Duodenal mucosa (tissue), 2 donors: ENCODE measurements around the gene FAM13A.

Source experiments
- H3K27ac ChIP-seq: one replicate; pipeline ENCODE4 v1.7.0; 2013; ENCODE audit warnings: low read depth, low read length
- H3K27me3 ChIP-seq, 2 donors: one replicate each; pipeline ENCODE4 v1.7.0; 2013; ENCODE audit warnings: low read length in 2 of 2, control low read depth in 1 of 2; ENCODE audit not compliant: insufficient read depth in 2 of 2, control insufficient read depth in 1 of 2
- H3K36me3 ChIP-seq, 2 donors: one replicate each; pipeline ENCODE4 v1.7.0; 2013; ENCODE audit warnings: low read length in 2 of 2, control low read depth in 1 of 2; ENCODE audit not compliant: insufficient read depth in 2 of 2, control insufficient read depth in 1 of 2
- H3K4me1 ChIP-seq, 2 donors: one replicate each; pipeline ENCODE4 v1.7.0; 2013; ENCODE audit warnings: low read length in 2 of 2, control low read depth in 1 of 2; ENCODE audit not compliant: insufficient read depth in 2 of 2, control insufficient read depth in 1 of 2
- H3K4me3 ChIP-seq, 2 donors: one replicate each; pipeline ENCODE4 v1.7.0; 2013; ENCODE audit warnings: low read length in 2 of 2, low read depth in 1 of 2
- H3K9ac ChIP-seq, 2 donors: one replicate each; pipeline ENCODE4 v1.7.0; 2013; ENCODE audit warnings: low read length in 2 of 2, low read depth in 1 of 2
- H3K9me3 ChIP-seq, 2 donors: one replicate each; pipeline ENCODE4 v1.7.0; 2013; ENCODE audit warnings: low read length in 2 of 2, control low read depth in 1 of 2; ENCODE audit not compliant: control insufficient read depth in 1 of 2

The FAM13A gene

DNA sequence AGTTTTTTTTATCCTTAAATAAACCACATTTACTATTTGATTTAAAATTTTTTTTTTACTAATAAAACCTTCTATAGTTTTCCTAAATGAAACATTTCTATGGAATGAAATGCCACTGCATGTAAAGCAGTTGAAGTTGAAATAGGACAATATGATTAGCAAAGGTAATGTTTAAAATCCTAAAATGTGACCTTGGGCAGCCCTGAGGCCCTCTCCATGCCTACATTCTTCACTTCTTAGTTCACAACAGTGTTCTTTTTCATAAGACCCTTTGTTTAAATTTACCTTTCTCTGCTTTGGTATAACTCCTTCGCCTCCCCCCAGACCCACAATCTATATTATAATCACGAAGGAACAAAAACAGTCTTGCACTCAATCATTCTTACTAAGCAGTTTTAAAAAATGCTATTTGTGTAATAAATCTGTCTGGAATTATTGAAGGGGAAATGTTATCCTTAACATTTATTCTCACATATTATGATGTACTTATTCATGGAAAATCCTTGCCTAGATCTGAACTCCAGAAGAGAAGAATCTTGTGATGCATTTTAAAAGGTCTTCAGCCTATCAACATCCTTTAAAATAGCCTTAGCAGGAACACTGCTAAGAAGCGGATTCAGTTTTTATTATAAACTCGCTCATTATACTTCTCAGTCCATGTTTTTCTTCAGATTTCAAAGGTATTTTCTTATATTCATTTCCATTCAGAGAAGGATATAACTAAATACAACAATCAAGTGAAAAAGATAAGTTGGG is 234.8 kb downstream of the FAM13A start:
- peaks cover 26 to 27% of the 10 kb centered on the region in 2 donors for H3K4me1 ChIP-seq

DNA sequence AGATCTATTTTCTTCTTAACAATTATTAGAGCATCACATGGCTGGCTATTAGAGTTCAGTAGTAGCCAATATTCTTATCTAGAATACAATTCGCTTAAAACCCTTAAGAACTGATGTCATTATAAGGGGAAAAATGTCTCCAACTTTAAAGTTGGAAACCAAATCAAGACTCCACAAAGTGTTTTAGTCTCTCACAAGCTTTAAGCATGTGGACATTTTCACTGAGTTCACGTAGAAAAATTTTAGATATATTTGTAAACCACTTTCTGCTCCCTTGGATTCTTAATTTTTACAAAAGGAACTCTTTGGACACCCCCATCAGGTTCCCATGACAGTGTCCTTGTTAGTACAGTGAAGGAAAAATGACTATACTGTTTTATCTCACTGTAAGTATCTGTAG is 235.5 kb downstream of the FAM13A start:
- H3K4me3 ChIP-seq: peak overlapping the region; percentile 62 to 89
- no peaks in the 10 kb centered on the region for H3K9me3 ChIP-seq
- peaks cover 27 to 29% of the 10 kb centered on the region in 2 donors for H3K4me1 ChIP-seq
- H3K36me3 ChIP-seq: no peaks in the 10 kb centered on the region
- H3K27ac ChIP-seq: no peak overlapping the region
- H3K27me3 ChIP-seq: no peaks in the 10 kb centered on the region
- H3K9ac ChIP-seq: peak overlapping the region; percentile 23 to 84

More for the DNA sequence above, 234.8 kb downstream of the FAM13A start:
- no peaks in the 10 kb centered on the region for H3K36me3 ChIP-seq
- peak overlapping the region; percentile 48 to 84 for H3K9ac ChIP-seq
- no peaks in the 10 kb centered on the region for H3K27me3 ChIP-seq
- peak overlapping the region; percentile 54 for H3K27ac ChIP-seq
- peak overlapping the region; percentile 87 to 89 for H3K4me3 ChIP-seq
- no peaks in the 10 kb centered on the region for H3K9me3 ChIP-seq

DNA sequence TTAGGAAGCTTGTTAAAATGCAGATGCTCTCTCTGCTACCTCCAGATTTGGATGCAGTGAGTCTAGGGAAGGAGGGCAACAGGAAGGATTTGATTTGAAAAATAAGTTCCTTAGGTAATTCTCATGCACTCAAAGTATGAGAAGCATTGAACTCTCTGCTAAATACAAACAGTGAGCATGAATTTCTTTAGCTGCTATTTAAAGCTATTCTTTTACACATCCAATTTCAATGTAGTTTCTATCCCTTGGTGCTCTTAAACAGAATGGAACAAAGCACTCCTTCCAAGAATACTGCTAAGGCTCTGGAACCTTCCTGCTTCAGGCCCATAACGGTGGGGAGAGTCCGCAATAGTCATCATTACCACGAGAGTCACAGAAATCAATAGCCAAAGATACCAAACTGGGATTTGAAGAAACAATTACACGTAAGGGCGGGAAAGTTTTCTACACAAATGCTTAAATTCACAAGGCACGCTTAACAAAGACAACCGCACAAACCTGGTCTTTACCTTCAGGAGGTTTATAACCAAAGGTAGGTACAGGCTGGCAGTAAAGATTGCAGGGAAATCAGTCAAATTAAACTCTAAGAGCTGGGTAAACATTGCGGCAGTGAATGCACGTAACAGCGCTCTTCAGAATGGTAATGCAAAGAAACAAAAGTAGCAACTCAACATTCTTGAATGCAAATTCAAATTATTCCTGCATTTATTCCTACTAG is 236.1 kb downstream of the FAM13A start:
- H3K9ac ChIP-seq: peak overlapping the region; percentile 23 to 84
- H3K27ac ChIP-seq: peak overlapping the region; percentile 28
- H3K27me3 ChIP-seq: no peaks in the 10 kb centered on the region
- peak overlapping the region; percentile 62 to 89 for H3K4me3 ChIP-seq
- H3K36me3 ChIP-seq: no peaks in the 10 kb centered on the region
- peaks cover 27 to 32% of the 10 kb centered on the region in 2 donors for H3K4me1 ChIP-seq
- H3K9me3 ChIP-seq: no peaks in the 10 kb centered on the region

DNA sequence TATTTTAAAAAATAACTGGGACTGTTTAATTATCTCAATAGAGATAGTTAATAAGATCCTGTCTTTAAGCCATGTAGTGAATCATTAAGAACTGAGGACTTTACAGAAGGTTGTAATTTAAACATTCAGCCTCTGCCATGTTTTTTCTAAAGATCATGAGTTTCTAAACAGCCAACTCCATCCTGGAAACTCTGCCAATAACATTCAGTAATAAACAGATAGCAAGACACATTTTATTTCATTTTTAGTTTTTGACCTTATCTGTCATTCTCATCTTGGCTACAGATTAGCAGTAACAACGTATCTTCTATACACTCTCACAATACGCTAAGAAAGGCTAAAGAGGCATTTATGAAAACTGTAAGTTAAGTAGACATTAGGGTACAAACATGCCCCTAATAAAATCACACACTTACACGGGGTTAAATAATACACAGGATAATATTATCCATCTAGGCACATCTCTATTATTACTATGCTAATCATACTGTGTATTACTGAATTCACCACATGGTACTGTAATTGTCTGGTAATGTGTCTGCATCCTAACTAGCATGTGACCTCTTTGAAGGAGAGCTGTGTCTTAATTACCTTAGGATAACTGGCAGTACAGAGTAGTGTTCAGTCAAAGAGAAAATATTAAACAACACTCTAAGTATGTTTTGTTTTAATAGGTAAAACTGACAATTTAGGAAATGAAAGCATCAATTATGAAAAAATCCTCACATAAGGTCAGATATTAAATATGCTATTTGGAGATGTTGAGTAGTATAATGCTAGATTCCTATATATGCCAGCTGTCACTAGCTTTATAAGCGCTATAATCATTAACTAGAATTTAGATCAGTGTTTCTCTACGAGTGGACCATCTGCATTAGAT is 236.9 kb downstream of the FAM13A start:
- Histone ChIP-seq H3K27ac (peak overlapping the region; percentile 28), H3K4me3 (peak overlapping the region; percentile 62 to 89), H3K9ac (peak overlapping the region; percentile 39 to 84), H3K9me3 (no peaks in the 10 kb centered on the region), H3K27me3 (no peaks in the 10 kb centered on the region), H3K36me3 (no peaks in the 10 kb centered on the region), H3K4me1 (peaks cover 27 to 32% of the 10 kb centered on the region in 2 donors)

DNA sequence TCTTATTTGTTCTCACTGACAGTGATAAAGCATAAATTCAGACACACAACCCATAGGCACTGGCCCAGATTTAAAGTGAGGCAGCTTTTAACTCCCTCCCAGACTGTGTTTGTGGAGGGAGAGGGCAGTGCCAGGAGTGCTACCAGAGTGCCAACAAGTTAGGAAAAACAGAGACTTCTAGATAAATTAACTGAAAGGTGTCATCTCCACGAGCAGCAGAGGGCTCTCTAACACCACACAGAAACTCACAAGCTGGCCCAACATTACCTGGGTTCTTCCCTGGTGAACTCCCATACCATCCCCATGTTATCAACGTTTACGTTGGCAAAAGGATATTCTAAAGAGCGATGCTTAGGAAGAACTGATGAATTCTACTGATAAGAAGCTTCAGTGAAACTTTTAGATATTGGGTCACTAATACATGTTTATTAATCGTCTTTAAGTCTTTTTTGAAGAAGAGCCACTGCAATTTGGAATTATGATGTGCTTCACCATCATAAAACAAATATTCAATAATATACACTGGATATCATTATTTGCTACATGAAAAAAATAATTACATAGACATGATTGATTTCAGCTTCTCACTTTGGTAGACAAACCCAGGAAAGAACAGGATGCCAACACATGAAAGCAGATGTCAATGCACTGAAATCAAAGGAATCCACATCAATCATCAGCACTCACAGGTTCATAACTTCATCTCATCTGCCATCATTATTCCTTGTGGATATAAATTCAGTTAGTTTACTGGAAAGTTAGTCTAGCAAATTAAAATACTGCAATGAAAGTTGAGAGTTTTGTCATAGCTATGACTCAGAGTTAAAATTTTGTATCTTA is 238.1 kb downstream of the FAM13A start:
- H3K9ac ChIP-seq: peak overlapping the region in 1 of 2 donors; percentile 16
- peak overlapping the region in 1 of 2 donors; percentile 4 for H3K4me3 ChIP-seq
- no peak overlapping the region for H3K27ac ChIP-seq

DNA sequence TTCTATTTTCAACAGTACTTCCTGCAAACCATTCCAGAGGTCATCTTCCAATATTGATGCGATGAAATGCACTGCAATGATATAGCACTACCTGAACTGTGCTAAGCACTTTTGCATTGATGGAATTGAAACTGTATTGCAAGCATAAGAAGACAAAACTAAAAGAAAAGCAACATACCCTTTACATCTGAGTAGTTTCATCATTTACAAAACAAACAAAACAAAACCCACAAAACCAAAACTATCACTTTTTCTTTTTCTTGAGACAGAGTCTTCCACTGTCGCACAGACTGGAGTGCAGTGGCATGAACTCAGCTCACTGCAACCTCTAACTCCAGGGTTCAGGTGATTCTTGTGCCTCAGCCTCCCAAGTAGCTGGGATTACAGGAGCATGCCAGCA is 239.2 kb downstream of the FAM13A start:
- H3K4me3 ChIP-seq: no peak overlapping the region
- no peaks in the 10 kb centered on the region for H3K27me3 ChIP-seq
- no peaks in the 10 kb centered on the region for H3K9me3 ChIP-seq
- H3K36me3 ChIP-seq: no peaks in the 10 kb centered on the region
- no peak overlapping the region for H3K9ac ChIP-seq
- H3K27ac ChIP-seq: no peak overlapping the region
- peaks cover 32% of the 10 kb centered on the region in 2 donors for H3K4me1 ChIP-seq

More for the DNA sequence above, 238.1 kb downstream of the FAM13A start:
- Histone ChIP-seq H3K4me1 (peaks cover 32% of the 10 kb centered on the region in 2 donors), H3K9me3 (no peaks in the 10 kb centered on the region), H3K36me3 (no peaks in the 10 kb centered on the region), H3K27me3 (no peaks in the 10 kb centered on the region)

DNA sequence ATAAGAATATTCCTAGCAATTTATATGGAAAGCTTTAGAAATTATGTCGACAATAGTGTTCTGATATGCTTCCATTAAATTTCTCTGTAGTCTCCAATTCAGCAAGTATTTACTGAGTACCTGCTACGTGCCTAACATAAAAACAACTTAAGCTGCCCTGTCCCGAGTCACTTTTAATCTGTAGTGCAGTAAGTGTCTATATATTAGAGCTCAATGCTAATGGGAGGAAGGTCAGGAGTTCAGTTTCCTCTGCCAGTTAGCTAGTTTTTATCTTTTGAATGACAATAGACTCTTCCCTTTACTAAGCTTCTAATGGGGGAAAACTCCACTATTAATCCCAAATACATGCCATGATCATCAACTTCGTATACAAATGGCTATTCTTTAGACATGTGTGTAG is 240.6 kb downstream of the FAM13A start:
- Histone ChIP-seq H3K36me3 (no peaks in the 10 kb centered on the region), H3K4me3 (no peak overlapping the region), H3K9me3 (peaks cover 0 to 5% of the 10 kb centered on the region in 2 donors), H3K27ac (no peak overlapping the region), H3K27me3 (no peaks in the 10 kb centered on the region), H3K4me1 (peaks cover 32% of the 10 kb centered on the region in 2 donors), H3K9ac (no peak overlapping the region)

DNA sequence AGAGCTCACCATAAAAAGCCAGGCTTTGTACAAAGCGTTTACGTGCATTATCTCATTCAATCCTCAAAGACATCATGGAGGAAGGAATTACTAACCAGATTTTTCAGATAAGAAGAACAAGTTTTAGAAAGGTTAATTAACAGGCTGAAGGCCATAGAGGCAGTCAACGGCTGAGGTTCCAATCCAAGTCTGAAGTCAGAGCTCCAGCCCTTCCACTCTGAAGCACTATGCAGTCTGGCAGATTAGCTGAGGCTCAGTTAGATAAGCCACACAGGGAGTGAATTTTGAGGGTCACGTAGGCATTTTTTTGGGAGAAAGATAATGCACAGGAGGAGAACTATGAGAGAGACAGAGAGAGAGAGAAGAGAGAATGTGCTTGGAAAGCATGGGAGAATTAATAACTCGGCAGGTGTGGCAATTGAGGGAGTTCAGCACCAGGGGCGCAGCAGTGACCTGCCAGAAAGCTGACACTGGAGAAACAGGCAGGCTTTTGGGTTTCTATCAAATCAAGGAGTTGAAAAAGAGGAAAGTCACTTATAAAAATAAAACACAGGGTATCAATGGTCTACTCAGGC is 242.9 kb downstream of the FAM13A start:
- Histone ChIP-seq H3K27me3 (no peaks in the 10 kb centered on the region), H3K27ac (no peak overlapping the region), H3K4me1 (peaks cover 35 to 37% of the 10 kb centered on the region in 2 donors), H3K9me3 (peaks cover 0 to 5% of the 10 kb centered on the region in 2 donors), H3K36me3 (no peaks in the 10 kb centered on the region), H3K9ac (no peak overlapping the region), H3K4me3 (no peak overlapping the region)

DNA sequence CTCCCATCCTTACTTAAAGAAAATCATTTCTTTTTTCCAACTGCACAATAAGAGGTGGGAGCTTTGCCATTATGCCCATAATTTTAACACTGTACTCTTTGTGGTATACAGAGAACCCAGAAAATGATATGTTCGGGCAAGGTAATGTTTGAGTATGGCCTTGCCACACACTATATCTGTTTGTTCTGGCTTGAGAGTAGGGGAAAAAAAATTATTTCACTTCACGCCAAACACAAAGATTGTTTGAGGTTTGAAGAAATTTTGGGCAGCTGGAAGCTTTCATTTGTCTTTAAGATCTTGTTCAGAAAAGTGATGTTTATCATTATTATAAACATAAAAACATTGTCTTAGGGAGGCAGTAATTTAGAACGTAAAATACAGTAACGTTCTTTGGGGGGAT is 244.0 kb downstream of the FAM13A start:
- Histone ChIP-seq H3K27me3 (no peaks in the 10 kb centered on the region), H3K36me3 (no peaks in the 10 kb centered on the region), H3K9me3 (peaks cover 0 to 5% of the 10 kb centered on the region in 2 donors), H3K4me1 (peaks cover 25 to 26% of the 10 kb centered on the region in 2 donors), H3K9ac (no peak overlapping the region), H3K27ac (no peak overlapping the region), H3K4me3 (no peak overlapping the region)
